GM04504 (cell line): Measurements from ENCODE around the gene MPC1.

Experiments
- DNase-seq: peaks from one replicate; pipeline ENCODE4 v3.0.0-alpha.2; 2012; ENCODE audit warnings: low read depth

Gene MPC1

DNA sequence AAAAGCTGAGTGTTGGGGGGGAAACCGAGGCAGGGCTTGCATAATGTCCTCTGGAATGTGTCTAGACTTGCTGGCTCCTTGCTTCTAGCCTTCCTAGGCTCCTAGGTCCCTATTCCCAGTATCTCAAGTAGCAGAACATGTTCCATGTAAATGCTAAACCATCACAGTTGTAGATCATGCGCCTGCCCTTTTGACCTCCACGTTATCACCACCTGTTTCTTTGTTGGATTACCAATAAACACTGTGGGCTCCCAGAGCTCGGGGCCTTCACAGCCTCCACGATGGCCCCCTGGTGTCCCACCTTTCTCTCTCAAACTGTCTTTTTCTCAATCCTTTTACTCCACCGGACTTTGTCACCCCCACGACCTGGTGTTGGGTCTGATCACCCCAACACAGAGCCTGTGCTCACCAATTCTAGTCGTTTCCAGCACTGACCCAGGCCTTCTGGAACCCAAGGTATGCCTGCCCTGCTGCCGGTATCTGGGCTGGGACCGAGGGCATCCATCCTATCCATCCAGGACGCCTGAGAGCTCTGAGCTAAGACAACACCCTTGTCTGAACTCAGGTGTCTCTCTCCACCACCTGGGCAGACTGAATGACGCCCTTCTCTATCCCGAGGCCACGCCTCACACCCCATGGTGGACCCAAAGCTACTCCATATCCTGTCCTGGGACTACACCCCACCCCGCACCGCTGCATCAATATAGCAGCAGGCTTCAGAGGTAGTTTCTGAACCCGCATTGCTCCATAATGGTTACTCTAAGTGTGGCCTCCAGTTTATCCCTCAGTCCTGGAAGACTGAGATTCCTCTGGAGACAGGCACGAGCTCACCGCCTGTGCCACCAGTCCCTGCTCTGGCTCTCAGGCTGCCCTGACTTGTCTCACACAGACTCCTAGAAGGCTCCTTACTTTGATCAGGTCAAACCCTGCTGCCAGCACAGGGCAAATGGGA, 65.2 kb downstream of the MPC1 start:
- no peak for DNase-seq

GRCh38 chr6:166315436-166315835, 67.3 kb downstream of the MPC1 start:
- no peak for DNase-seq
